ENCODE results near the gene PTPRR.

DNA sequence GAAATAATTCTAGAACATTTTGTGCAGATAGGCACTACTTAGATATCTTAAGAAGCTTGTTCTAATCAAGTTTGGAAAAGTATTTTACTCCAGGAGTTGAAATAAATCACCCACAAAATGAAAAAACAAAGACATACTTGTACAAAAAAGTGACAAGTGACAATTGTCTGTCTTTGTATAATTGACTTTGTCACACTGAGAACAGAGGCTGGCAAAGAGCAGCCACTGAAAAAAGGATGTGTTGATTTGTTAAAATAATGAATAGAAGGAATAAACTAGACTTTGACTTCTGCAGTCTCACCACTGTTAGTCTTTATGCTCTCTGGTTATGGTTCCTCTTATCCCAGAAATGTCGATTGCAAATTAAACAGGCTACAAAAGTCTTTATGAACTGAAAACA is 77.6 kb downstream of the PTPRR start:
- TF ChIP-seq, protein P1, sequence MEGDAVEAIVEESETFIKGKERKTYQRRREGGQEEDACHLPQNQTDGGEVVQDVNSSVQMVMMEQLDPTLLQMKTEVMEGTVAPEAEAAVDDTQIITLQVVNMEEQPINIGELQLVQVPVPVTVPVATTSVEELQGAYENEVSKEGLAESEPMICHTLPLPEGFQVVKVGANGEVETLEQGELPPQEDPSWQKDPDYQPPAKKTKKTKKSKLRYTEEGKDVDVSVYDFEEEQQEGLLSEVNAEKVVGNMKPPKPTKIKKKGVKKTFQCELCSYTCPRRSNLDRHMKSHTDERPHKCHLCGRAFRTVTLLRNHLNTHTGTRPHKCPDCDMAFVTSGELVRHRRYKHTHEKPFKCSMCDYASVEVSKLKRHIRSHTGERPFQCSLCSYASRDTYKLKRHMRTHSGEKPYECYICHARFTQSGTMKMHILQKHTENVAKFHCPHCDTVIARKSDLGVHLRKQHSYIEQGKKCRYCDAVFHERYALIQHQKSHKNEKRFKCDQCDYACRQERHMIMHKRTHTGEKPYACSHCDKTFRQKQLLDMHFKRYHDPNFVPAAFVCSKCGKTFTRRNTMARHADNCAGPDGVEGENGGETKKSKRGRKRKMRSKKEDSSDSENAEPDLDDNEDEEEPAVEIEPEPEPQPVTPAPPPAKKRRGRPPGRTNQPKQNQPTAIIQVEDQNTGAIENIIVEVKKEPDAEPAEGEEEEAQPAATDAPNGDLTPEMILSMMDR (IDR thresholded peaks at IDR 0.05) = no peak
- TF ChIP-seq POLR2A (IDR thresholded peaks at IDR 0.05) = no peak

Data from body of pancreas (tissue), 4 donors.